GM18498 (cell line): ENCODE measurements around the gene TPST2.
"Not testable (repeated sequence)": the region's sequence is repeated elsewhere in the genome, so short reads cannot be mapped to it uniquely, and the experiment has no call there.

Source experiments
- ATAC-seq: cut with Tn5 transposase; IDR thresholded peaks from one replicate; pipeline ENCODE4 v1.9.1; 2021; ENCODE audit warnings: mild to moderate bottlenecking, moderate library complexity; ENCODE audit not compliant: unreplicated experiment

The TPST2 gene

GRCh38 chr22:26536056-26536761 is 53.7 kb downstream of the TPST2 start:
- ATAC-seq, result no peak

- no peak for ATAC-seq
Observed at GRCh38 chr22:26535603-26535908, 54.4 kb downstream of the TPST2 start.

- no peak for ATAC-seq
Observed at GRCh38 chr22:26534874-26535602, 54.9 kb downstream of the TPST2 start.

- no peak for ATAC-seq
Observed at GRCh38 chr22:26534171-26534855, 55.6 kb downstream of the TPST2 start.

GRCh38 chr22:26529345-26529744 is 60.6 kb downstream of the TPST2 start:
- no peak for ATAC-seq

- not testable (repeated sequence) for ATAC-seq
Observed at GRCh38 chr22:26528518-26528917, 61.4 kb downstream of the TPST2 start.

GRCh38 chr22:26527574-26528465 is 62.1 kb downstream of the TPST2 start:
- ATAC-seq, result no peak

GRCh38 chr22:26527167-26527566 is 62.8 kb downstream of the TPST2 start:
- ATAC-seq, result no peak

- ATAC-seq, result no peak
Observed at GRCh38 chr22:26525946-26526564, 63.9 kb downstream of the TPST2 start.

- no peak for ATAC-seq
Observed at GRCh38 chr22:26524870-26525269, 65.1 kb downstream of the TPST2 start.

- ATAC-seq, result no peak
Observed at GRCh38 chr22:26522592-26522991, 67.3 kb downstream of the TPST2 start.

GRCh38 chr22:26522012-26522411 is 67.9 kb downstream of the TPST2 start:
- no peak for ATAC-seq

- ATAC-seq, result no peak
Observed at GRCh38 chr22:26517429-26517828, 72.5 kb downstream of the TPST2 start.

- no peak for ATAC-seq
Observed at GRCh38 chr22:26516503-26516902, 73.4 kb downstream of the TPST2 start.

- ATAC-seq, result no peak
Observed at GRCh38 chr22:26515931-26516330, 74.0 kb downstream of the TPST2 start.

GRCh38 chr22:26514419-26515161 is 75.3 kb downstream of the TPST2 start:
- ATAC-seq, result no peak

GRCh38 chr22:26513838-26514237 is 76.1 kb downstream of the TPST2 start:
- ATAC-seq, result no peak

- ATAC-seq, result peak; percentile 95
Observed at GRCh38 chr22:26512149-26512793, 77.7 kb downstream of the TPST2 start, which contains the start of gene TFIP11. TSS of gene TFIP11 (minus strand) at chr22:26512473. CDS start at chr22:26510272, 2,201 bp downstream.

GRCh38 chr22:26508148-26508547 is 81.8 kb downstream of the TPST2 start:
- no peak for ATAC-seq
